NCI-H2196 treated with DMSO at 0.1 percent for 48 hours (cell line): ENCODE results near the gene MINAR1.

Experiments used
- DNase-seq: peaks from one replicate; lab custom pipeline; 2025; ENCODE audit not compliant: unreplicated experiment; lab: John Stamatoyannopoulos, UW

The MINAR1 gene

DNA sequence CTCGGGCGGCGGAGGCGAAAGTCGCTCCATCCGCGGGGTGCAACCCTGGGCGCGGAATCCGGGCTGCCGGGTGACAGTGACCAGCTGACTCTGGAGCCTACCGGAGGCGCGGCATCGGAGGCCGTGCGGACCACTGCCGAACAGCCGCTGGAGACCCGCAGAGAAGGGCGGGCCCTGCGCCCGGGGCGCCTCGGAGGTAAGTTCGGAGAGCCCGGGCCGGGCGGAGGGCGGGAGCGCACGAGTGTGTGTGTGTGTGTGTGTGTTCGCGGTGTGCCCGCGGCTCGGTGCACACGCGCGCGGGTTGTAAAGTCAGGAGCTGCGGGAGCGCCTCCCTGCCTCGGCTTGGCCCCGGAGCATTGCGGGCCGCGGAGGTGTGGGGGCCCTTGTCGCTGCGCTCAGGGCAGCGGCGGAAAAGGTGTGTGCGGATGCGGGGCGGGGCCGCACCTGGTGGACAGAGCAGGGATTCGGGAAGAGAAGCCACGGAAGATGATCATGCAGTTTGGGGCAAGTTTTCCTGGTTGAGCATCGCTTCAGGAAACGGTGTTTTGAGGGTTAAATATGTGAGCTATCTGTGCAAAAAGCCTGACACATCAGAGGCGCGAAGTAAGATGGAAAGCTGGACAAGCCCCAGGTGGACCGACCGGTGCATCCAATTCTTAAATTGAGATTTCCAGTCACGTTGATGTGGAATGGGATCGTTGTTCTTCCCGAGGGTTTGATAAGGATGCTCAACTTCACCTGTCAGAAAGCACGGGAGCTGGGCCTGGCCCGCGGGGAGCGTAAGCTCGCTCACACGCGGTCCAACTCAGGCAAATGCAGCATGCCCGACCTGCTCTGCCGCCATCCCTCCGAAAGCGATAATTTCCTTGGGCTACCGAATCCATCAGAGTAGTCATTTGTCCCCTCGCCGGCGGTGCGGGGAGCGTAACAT is 474 bp downstream of the MINAR1 start:
- DNase-seq: no peak

DNA sequence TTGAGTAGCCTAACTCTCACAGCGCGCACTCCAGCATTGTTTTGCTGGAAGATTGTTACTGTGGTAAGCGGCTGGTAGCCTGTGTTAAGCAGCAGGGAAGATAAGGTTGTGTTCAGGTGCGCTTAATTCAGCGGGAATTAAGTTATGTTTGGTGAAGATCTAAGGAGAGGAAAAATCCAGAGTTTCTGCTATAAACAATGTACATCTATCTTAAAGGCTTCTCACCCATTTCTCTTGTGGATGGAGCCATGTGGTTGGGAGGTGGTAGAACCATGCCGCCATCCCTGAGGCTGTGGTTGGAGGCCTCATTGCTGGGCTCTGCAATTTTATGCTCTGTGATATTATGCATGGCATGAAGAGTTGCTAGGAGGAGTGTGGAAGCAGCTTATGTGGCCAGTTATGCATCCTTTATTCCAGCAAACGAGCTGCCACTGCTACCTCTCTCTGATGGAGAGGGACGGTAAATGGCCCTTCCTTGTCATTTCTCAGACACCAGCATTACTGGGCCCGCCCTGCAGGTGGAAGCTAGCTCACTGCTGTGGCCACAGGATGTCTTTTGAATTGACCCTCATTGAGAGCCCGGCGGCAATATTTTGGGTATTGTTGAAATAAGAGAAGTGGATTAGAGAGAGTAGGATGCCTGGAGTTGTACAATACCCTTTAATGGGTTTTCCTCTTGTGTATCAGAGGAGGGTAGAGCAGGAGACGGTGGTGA is 1.3 kb downstream of the MINAR1 start:
- no peak for DNase-seq

DNA sequence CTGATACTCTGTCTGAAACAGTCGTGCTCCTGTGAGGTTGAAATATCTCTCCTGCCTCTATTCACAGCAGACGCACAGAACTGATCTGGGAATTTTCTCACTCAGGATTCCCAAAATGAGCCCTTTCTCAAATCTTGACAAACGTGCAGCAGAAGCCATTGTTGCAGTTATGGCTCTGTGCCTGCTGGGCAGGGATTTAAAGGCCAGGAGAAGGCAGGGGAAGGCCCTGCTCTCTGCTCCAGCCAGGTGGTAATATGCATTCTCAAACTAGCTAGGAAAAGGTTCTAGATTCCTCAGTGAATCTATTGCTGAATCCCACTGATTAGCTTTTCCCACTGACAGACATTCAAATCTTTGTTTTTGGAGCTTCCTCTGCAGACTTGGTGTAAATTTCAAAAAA is 2.2 kb downstream of the MINAR1 start:
- no peak for DNase-seq

DNA sequence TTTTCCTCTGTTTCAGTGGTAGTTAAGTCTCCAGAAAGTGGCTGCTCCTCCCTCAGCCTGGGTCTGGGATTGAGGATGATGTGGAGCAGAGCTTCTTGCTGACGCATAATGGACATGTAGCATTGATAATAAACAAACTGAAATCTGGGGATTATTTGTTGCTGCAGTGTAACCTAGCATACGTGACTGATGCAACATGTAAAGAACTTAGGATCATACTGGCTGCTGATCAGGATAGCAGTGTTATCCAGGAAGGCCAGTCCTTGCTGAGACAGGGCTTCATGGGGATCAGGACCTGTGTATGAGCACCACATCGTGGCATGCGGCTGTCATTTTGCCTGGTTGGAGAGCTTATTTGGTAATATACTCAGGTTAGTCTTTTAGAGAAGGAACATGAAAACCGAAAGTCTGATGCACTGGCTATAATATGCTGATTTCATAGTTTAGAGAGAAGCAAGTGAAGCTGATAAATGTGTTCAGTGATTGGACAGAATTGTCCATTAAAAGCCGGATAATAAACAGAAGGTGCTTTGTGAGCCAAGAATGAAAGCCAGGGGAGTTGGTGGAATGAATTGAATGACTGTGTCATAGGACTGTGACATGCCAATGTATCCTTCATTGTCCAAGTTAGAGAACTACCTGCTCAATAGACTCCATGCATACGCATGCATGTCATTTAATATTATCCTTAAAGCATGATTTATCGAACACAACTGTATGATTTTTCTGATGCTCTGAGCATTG is 4.1 kb downstream of the MINAR1 start:
- no peak for DNase-seq

DNA sequence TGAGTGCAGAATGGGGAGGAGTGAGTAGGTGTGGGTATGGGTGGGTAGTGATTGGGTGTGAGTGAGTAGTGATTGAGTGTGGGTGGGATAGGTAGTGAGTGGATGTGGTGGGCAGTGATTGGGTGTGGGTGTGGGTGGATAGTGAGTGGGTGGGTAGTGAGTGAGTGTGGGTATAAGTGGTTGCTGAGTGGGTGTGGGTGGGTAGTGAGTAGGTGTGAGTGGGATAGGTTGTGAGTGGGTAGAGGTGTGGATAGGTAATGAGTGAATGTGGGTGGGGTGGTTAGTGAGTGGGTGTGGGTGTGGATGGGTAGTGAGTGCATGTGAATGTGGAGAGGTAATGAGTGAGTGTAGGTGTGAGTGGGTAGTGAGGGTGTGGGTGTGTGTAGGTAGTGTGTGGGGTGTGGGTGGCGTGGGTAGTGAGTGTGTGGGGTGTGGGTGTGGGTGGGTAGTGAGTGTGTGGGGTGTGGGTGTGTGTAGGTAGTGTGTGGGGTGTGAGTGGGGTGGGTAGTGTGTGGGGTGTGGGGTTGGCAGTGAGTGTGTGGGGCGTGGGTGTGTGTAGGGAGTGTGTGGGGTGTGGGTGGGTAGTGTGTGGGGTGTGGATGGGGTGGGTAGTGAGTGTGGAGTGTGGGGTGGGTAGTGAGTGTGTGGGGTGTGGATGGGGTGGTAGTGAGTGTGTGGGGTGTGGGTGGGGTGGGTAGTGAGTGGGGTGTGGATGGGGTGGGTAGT is 5.3 kb downstream of the MINAR1 start:
- no peak for DNase-seq

DNA sequence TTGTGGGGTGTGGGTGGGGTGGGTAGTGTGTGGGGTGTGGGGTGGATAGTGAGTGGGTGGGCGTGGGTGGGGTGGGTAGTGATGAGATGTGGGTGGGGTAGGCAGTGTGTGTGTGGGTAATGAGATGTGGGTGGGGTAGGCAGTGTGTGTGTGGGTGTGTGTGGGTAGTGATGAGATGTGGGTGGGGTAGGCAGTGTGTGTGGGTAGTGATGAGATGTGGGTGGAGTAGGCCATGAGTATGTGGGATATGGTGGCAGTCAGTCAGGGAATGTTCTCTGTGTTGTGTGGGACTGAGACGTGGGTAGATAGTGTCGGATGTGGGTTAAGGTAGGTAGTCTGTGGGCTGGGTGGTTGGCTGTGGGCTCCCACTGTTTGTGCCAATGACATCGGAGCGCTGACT is 7.1 kb downstream of the MINAR1 start:
- no peak for DNase-seq

DNA sequence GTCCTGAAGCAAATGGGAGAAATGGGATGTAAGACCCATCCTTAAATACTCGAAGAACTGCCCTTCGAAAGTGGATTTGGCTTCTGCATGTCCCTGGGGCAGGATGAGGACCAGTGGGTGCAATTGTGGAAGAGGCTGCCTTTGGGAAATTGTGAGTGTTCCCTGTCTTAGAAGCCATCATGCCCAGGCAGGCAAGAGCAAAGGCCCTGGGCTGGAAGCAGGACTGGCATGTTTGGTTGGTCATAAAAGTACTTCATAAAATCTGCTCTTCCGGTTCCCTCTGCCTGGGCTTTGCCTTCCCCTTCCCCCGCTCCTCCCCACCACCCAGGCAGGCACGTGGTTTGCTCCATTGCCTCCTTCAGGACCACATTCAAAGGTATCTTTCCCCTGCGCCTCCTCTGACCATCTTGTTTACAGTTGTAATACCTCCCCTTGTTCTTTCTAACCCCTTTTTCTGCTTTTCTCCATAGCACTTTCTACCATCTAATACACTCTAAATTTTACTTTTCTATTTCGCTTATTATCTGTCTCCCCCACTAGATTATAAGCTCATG is 8.3 kb downstream of the MINAR1 start:
- no peak for DNase-seq

DNA sequence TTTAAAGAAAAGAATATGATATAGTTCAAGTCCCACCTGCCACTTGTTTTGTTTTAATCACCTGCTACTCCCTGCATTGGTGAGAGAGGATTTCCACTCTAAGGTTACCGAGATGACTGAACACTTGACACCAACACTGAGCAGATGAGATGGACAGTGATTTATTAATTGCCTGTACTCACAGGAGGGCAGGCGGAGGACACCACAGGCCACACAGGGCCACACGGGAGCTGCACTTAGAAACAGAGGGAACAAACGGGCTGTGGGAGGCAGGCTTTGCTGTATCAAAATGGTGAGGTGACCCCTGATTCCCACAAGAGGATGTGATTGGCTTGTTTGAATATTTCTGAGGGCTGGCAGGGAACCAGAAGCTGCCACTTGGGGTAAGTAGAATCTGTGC is 10.8 kb downstream of the MINAR1 start:
- DNase-seq: no peak

DNA sequence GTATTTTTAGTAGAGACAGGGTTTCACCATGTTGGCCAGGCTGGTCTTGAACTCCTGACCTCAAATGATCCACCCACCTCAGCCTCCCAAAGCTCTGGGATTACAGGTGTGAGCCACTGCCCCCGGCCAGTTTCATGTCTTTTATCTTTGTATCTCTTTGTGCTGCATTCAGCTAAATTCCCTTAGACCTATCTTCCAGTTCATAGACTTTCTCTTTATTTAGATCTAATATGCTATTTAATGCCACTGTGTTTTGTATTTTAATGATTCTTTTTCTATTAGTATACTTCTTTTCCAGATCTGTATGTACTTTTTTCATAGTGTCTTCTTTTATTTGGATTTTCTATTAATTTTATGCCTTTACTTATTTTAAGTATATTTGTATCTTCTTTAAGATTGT is 14.9 kb downstream of the MINAR1 start:
- no peak for DNase-seq

DNA sequence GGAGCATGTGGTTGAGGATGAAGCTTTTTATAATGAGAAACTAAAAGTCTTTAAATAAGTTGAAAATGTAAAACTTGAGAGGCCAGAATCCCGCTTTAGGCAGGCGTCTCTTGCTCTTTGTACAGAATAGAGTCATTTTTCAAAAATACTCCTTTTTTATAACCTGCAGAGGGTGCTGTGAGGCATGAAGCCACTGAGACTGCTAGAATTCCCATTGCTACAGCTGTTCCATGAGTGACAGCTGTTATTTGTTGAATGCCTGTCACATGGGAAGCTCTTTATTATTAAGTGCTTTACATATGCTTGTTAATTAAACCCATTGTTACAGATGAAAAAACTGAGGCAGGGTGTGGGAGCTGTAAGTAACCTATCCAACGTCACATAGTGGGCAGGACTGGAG is 18.5 kb downstream of the MINAR1 start:
- DNase-seq: no peak

DNA sequence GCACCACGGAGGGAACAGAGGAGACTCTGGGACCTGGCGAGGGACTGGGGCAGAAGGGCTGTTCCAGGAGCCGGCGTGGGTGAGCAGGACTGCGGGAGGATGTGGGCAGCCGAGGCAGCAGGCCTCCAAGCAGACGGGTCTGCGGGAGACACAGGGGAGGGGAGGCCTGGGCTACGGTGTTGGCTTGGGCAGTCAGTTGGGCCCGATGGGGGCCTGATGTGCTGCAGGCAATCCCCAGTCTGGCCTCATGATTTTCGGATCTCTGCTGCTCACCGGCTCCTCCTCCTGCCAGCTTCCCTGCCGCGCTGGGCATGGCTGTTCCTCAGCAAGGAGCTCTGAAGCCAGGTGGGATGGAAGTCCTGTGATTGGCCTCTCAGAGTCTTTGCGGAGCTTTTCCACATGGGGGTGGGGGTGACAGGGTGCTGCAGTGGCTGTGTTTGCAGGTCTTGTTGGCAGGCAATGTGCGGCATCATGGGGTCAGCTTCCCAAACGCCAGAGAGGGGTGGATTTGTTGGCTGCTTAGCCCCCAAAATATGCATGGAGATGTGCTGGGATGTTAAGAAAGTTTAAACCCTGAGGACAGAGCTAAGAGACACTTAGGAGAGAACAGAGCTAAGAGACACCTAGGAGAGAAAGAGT is 19.3 kb downstream of the MINAR1 start:
- no peak for DNase-seq

DNA sequence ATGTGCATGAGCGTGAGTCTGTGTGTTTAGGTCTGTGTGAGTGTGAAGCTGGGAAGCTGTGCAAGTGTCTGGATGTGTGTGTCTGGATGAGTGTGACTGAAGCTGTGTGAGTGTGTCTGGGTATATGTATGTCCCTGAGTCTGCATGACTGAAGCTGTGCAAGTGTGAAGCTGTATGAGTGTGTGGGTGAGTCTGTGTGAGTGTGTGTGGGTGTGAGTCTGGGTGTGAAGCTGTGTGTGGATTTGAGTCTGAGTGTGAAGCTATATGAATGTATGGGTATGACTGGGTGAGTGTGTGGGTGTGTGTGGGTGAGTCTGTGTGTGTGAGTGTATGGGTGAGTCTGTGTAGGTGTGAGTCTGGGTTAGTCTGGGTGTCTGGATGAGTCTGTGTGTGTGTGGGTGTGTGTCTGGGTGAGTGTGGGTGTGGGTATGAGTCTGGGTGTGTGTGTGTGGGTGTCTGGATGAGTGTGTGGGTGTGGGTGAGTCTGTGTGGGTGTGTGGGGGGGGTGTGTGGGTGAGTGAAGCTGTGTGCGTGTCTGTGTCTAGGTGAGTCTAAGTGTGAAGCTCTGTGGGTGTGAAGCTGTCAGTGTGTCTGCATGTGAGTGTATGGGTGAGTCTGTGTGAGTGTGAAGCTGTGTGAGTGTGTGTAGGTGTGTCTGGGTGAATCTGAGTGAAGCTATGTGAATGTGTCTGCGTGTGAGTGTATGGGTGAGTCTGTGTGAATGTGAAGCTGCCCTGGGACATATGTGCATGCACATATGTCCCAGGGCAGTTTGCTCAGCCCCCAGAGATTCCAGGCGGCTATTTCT is 20.3 kb downstream of the MINAR1 start:
- no peak for DNase-seq

DNA sequence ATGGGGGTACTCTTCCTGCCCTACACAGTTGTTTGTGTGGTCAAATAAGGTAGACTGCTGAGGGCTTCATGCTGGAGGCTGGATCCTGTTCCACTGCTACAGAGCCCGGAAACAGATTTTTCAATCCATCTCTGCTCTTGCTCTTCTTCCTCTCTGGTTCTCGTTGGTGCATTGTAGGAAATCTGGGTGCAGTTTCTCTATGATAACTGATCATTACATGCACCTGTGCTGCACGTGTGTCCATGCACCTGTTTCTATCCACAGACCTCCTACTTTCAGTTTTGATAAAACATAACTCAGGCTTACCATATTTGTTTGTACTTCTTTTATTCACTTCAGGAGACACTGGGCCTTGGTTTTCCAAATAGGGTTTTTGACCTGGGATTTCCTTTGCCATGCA is 21.3 kb downstream of the MINAR1 start:
- DNase-seq: no peak

DNA sequence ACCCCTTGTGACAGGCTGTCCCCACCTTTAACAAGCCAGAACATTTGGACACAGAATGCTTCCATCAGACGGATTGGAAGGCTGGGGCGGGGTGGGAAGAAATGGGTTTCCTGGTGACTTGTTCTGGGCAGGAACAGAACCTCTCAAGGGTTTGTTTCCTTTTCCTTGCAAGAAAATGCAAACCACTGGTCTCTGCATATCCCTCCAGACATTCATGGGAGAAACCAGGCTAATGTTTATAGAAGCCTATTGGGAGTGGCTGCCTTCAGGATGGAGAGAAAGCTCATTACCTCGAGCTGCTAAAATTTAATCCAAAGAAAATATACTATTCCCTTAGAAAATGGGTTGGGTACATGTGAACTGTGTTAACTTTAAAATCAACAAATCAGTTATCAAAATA is 21.9 kb downstream of the MINAR1 start:
- DNase-seq: no peak

DNA sequence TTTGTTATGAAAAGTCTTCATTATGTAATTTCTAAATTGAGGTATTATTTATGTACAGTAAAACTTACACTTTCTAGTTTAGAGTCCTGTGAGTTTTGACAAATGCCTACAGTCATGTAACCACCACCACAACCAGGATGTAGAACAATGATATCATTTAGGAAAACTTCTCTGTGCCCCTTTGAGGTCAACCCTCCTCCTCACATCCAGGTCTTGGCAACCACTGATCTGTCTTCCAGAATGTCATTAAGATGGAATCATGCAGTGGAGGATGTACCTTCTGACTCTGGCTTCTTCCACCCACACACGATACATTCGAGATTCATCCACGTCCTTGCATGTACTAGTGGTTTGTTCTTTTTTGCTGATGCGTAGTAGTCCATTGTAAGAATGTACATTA is 23.2 kb downstream of the MINAR1 start:
- no peak for DNase-seq

DNA sequence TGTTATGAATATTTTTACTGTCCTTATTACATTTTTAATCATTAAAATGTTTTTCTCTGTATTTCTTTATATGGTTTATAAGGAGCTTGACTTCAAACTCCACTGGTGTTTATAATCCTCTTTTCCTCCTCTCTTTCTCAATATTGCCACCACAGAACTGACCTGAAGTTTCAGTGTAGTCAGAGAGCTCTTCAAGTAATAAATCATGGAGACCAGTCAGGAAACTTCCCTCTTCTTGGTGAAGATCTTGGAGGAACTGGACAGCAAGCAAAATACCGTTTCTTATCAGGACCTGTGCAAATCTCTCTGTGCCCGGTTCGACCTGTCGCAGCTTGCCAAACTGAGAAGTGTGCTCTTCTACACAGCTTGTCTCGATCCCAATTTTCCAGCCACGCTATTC is 23.8 kb downstream of the MINAR1 start:
- no peak for DNase-seq

DNA sequence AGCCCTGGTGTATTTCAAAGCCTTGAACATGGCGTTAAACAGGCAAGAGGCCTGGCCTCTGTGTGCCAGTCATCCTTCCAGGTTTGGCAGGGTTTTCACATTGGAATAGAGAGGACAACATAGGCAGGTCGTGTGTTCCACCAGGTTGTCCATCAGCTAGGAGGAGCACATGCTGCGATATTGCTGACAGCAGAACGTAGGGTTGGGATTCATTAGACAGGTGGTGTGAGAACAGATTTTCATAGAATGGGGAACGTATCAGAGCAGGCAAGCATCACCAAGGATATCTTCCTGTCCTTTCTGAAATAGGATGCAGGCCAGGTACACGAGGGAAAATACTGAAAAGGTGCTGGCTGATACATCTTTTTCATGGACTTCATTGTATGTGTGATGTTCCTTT is 26.4 kb downstream of the MINAR1 start:
- DNase-seq: no peak

DNA sequence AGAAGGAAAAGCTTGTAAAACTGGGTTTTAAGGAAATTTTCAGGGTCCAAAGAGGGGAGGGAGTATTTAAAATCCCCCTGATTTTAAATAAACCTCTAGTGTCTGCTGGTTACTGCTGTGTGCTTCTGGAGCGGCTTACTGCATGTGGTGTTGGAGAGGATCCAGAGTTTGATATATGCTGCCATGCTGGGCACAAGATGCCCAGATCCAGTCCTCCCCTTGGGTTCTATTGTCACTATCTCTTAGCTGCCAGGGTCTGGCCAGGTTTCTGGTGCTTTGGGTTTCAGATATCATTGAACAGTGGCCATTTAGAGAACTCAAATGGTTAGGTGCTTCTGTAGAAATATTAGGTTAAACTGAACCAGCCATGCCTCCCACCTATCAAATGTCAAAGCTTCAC is 27.5 kb downstream of the MINAR1 start:
- no peak for DNase-seq

DNA sequence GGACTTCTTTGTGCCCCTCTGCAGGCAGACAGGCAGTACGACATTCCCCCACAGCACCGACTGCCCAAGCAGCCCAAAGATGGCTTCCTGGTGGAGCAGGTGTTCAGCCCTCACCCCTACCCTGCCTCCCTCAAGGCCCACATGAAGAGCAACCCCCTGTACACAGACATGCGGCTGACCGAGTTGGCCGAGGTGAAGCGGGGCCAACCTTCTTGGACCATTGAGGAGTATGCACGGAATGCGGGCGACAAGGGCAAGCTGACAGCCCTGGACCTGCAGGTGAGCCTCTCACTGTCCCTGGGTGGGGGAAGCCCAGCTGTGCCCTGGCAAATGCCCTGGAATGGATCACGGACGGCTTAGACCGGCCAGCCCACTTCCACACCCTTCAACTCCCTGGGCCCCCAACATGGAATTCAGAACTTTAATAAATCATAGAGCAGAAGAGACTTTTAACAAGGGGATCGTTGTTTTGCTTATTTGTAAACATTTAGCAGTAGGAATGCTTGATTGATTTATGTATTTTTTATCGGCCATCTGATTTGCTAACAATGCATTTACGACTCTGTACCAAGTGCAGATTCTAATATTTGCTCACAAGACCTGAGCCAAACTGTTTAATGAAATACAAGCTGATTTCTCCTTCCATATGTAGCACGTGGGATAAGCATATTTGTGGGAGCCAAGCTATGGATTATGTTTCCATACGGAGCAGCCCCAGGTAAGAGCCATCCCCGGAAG is 31.1 kb downstream of the MINAR1 start:
- no peak for DNase-seq
